ENCODE data around the gene ZNF770.

ZNF770 gene, protein sequence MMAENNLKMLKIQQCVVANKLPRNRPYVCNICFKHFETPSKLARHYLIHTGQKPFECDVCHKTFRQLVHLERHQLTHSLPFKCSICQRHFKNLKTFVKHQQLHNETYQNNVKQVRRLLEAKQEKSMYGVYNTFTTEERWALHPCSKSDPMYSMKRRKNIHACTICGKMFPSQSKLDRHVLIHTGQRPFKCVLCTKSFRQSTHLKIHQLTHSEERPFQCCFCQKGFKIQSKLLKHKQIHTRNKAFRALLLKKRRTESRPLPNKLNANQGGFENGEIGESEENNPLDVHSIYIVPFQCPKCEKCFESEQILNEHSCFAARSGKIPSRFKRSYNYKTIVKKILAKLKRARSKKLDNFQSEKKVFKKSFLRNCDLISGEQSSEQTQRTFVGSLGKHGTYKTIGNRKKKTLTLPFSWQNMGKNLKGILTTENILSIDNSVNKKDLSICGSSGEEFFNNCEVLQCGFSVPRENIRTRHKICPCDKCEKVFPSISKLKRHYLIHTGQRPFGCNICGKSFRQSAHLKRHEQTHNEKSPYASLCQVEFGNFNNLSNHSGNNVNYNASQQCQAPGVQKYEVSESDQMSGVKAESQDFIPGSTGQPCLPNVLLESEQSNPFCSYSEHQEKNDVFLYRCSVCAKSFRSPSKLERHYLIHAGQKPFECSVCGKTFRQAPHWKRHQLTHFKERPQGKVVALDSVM

GRCh38 chr15:34988027-34988902, at the start of gene ZNF770:
ZNF770 (minus strand) TSS chr15:34988287; CDS start chr15:34983434, 4,853 bp downstream.
- DNase-seq: peak; percentile 86

DNA sequence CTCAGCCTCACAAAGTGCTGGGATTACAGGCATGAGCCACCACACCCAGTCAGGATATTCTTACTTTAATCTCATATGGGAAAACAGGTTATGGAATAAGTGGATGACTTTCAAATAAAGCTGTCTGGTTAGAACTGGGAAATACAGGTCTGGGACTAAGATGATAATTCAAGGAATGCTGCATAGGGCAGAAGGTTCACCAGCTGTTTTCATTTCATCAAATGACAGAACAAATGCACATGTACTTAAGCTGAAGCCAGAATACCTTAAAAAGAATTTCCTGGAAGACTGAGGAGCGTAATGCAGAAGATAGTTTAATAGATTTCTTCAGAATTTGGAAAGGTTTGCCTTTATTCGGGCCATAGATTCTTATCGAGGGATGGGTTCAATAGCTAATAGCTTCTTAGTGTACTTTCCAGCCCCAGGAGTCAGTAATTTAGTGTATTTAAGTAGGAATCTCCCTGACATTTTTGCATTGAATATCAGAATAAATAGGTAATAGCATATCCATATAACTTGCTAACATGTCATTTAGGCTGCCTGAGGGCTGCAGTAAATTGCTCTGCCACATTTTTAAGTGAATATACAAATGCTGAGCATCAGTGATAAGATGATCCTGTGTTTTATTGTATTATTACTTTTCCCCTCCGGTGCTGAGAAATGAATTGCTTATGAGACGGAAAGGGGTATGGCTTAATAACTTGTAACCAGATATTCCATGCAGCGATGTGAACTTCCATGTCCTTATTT, 40.3 kb upstream of the ZNF770 start:
- DNase-seq: no peak

DNA sequence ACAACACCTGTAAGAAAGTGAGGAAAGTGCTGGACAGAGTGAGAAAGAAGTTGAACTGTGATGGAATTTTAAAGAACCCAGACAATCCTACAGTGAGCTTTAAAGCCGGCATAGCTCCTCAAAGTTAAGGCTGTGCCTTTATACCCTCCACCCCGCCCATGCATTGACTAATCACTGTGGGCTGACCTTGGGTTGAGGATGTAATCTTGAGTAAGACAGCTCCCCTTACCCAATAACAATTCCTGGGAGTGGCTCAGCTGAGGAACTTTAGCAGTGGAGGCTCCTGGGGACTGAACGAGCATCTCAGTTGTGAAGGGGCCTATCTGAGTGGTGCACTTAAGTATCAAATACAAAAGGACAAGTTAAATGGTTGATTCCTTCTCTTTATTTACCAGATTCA, 35.7 kb upstream of the ZNF770 start:
- DNase-seq: peak; percentile 64

DNA sequence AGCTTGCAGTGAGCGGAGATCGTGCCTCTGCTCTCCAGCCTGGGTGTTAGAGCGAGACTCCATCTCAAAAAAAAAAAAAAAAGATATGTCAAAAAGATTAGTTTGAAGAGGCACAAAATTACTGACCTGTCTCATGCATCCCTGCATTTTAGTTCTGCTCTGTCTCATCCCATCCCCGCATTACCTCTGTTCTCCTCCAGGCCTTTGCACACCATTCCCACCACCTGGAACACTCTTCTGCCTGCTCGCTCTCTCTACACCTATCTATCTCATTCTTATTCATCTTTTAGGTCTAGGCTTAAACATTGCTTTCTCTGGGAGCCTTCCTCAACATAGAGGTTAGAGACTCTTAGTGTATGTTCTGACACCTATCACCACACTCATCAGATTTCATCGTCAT, 32.9 kb upstream of the ZNF770 start:
- DNase-seq: no peak

DNA sequence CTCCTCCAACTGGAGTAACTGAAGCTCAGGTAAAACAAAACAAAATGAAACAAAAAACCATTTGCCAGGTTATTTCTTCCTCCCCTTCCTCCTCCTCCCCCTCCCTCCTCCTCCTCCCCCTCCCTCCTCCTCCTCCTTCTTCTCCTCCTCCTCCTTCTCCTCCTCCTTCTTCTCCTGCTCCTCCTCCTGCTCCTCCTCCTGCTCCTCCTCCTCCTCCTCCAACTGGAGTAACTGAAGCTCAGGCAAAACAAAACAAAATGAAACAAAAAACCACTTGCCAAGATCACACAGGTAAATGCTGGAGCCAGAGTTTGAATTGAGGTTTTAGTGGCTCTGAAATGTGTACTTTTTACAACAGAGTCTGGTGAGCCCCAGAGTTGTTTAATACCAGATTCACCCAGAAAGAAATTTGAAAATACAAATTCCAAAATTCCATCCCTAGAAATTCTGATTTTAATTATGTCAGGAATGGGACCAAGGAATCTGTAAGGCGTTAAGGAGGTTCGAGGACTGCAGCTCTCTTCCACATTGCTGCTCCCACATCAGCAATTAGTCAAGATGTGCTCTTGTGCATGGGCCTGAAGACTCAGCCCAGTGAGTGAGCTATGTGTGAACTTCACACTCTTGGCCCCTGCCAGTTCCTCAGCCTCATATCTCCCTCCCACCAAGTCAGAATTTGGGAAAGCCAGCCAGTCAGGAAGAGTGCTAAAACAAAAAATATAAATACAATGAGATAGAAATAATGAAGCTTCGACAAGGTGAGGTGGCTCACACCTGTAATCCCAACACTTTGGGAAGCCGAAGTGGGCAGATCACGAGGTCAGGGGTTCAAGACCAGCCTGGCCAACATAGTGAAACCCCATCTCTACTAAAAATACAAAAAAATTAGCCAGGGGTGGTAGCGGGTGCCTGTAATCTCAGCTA, 31.6 kb upstream of the ZNF770 start:
- no peak for DNase-seq

- no peak for DNase-seq
These were observed 26.2 kb upstream of the ZNF770 start for GRCh38 chr15:35014241-35014640.

DNA sequence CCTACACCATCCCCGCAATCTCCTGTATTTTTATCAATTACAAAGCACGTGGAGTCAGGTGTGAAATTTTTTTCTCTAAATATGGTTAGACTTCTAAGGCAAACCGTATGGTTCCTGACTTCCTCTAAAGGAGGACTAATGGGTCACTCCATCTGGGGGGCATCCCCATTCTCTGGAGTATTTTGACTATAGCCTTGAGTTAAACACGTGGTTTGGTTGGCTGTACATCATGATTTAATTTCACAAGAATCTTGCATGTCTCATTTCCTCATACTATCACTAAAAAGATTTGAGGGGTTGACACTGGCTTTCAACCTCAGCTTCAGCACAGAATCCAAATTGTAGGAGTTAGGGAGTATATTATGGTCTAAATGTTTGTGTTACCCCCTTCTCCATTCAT, 25.3 kb upstream of the ZNF770 start:
- peak; percentile 22 for DNase-seq

- DNase-seq: no peak
These were observed 19.3 kb upstream of the ZNF770 start for GRCh38 chr15:35007397-35007796.

GRCh38 chr15:35005933-35006332, 17.8 kb upstream of the ZNF770 start:
- no peak for DNase-seq

DNA sequence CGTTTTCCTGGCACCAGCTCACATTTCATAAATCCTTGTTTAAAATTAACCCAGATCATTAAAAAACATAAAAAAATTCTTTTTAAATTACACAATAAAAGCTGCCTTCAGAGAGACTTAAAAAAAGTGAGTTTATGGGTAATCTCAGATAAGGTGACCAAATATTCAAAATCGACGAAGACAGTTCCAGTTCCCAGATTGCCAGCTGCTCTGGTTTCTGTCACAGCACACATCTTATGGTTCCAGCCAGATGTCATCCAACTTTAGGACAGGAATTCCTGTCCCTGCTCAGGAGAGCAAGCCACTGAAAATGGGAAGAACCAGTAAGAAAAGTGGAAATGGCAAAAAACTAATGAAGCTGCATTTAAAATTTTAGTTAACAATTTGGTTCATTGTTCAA, 15.8 kb upstream of the ZNF770 start:
- DNase-seq: no peak

GRCh38 chr15:35000511-35000910, 12.4 kb upstream of the ZNF770 start:
- DNase-seq: no peak

- no peak for DNase-seq
These were observed 11.8 kb upstream of the ZNF770 start for GRCh38 chr15:34999906-35000305.

DNA sequence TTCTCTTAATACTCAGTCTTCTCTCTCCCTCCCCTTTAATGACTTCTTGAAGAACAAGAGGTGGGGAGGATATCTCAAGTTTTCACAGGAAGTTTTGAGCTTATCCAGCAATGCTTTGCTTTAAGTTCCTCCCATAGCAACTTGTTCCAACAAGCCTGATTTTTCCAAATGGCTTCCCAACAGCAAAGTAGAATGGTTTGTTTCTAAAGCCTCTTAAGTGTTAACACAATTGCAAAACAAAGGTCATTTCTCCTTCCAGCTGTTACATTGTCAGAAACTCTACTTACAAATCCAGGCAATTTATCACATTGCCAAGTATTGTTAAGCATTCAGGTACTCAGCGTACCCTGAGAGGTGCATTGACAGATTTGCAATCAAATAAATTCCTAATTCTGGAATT, 6.8 kb upstream of the ZNF770 start:
- DNase-seq: no peak

DNA sequence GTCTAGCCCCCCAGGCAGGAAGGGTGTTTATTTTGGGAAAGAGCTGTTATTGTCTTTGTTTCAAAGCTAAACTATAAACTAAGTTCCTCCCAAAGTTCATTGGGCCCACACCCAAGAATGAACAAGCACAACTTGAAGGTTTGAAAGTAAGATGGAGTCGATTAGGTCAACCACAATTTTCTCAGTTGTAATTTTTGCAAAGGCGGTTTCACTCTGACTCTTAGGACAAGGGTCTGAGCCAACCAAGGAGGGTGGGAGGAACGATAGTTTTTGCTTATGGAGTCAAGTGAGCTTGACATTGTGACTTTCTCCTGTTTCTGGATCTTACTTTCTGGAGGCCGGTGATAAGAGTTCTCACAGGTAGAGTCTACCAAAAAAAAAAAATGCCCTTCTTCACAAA, 5.8 kb upstream of the ZNF770 start:
- no peak for DNase-seq

DNA sequence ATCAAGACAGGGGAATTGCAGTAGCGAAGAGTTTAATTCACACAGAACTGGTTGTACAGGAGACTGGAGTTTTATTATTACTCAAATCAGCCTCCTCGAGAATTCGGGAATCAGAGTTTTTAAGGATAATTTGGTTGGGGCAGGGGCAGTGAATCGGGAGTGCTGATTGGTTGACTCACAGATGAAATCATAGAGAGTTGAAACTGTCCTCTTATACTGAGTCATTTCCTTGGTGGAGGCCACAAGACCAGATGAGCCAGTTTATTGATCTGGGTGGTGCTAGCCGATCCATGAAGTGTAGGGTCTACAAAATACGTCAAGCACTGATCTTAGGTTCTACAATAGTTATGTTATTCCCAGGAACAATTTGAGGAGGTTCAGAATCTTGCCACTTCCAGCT, 5.3 kb upstream of the ZNF770 start:
- DNase-seq: no peak

DNA sequence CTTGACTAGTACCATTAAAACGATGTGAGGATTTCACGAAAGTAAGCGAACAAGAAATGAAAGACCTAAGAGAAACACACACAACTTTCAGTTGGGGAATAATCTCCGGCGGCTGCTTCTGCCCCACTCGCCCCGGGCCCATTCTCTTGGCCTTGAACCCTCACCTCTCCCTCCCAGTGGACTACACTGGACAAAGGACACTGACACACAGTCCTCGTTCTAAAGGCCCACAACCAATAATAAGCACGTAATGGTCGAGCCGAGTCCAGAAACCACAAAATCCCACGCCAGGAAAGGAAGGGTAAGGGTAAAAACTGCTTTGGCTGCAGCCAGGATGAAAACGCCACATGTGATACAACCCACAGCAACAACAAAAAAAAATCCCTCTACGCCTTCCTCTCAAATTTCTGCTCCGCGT, 469 bp downstream of the ZNF770 start:
- peak; percentile 50 for DNase-seq

GRCh38 chr15:34986771-34987480, 1.2 kb downstream of the ZNF770 start:
- DNase-seq: no peak

- no peak for DNase-seq
These were observed 1.8 kb downstream of the ZNF770 start for GRCh38 chr15:34986326-34986725.

- no peak for DNase-seq
These were observed 3.0 kb downstream of the ZNF770 start for GRCh38 chr15:34984889-34985630.

- no peak for DNase-seq
These were observed 11.3 kb downstream of the ZNF770 start for GRCh38 chr15:34976743-34977142.

All from suppressor macrophage treated with lipopolysaccharide for 4 hours (primary cell).